Suppressor macrophage (primary cell): ENCODE data around the gene THADA.
"Not testable (repeated sequence)": the region's sequence is repeated elsewhere in the genome, so short reads cannot be mapped to it uniquely, and the experiment has no call there.

Source experiments
- DNase-seq, 4 experiments: peaks; one replicate each; pipeline ENCODE4 v3.0.0-alpha.2; 2020 to 2022

Gene THADA

DNA sequence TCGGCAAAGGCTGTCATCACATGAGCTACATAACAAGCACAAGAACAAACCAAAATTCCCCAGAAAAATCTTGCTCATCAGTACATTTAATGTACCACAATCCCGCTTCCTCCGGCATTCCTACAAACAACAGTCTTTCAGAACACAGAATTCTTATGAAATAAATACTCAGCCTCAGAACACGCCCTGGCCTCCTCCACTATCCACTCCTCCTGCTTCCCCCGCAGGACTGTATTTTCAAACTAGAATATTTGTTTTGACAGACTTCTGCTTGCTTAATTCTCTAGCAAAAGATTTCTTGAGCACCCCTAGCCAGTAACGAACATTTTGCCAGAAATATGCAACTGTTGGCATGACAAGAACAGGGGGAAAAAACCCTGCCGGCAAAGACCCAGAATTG lies 131.2 kb downstream of the THADA start:
- DNase-seq, result no peak

DNA sequence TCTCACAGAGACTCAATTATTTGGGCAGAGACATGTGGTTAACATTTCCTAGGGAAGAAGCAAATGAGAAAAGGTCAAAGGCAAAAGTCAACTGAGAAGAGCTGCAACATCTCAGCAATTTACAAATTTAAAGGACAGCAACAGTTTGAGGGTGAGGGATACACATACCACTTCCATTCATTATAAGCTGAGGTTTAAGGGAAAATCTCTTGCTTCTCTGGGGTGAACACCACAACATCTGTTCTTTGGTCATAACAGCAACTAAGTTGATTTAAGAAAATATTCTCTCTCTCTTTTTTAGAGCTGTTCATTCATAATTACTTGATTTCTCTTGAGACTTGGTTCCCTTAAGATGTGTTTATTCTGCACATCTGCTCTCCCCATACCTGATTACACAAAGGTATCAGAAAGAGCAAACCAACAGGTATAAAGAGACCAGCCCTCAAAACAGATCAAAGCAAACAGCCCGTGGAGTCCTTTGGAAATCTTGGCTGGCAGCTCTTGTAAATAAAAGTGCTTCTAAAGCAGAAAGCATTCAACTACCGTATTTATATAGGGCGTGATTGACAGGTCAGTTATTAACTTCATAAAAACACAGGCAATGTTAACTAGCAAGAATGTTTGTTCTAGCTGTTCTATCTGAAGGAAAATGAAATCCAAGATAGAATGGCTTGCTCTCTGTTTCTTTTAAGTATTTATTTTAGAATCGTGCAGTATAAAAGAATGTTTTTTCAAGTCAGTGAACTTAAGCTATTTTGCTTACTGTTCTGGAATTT lies 132.8 kb downstream of the THADA start:
- DNase-seq, result no peak

DNA sequence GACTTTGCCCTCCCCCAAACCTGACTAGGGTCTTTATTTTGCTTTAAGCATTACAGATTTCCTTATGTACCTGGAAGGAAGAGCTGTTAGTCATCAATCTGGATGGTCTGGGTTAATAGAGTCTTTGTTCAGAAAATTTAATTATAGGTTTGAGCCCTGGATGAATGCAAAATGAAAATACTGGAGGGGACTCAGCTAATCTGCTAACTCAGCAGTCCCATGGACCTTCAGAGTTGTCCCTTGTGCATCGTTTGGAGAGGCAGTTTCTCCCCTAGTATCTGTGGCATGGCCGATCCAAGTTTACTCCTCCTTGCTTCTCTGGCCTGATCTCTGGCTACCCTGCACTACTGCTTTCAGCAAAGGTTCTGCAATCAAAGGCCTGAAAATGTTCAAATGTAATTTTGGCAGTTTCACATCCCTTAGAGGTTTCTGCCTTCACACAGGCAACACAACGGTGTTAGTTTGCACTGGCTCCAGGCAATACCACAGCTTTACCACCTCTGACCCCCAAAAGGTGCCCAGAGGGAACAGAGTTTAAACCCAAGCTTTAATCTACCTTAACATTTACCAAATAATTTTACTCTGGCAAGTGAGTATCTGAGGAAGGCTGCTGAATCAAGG lies 134.3 kb downstream of the THADA start:
- DNase-seq, result peak; percentile 40 to 73 (median 54)

DNA sequence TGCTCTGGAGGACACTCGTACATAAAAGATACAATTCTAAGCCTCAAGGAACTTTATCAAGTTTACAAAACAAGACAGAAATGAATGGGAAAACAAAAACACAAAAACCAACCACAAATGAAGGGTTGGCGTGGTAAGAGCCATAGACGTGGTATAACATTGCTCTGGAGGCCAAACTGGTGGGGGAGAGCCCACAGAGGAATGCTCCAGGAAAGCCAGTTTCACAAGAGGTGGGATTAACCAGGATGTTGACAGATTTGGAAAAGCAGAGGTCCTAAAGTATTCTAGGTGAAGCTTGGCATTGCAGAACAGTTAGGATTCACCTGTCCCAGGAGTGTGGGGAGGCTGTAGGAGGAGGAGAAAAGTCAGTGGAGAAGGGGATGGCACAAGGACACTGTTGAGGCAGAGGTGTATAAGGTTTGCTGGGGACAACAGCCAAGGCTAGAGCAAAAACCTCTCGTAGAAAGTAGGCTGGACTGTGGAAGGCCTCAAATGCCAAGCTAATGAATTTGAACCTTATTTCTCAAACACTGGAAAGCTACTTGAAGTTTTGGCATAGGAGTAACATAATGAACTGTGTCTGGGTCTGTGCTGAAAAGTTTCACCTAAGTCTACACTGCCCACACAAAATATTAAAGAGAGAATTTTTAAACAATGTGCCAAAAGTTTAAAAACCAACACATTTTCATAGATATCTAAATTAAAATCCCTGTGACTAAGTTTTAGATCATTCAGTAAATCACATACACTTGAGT lies 135.1 kb downstream of the THADA start:
- no peak for DNase-seq

DNA sequence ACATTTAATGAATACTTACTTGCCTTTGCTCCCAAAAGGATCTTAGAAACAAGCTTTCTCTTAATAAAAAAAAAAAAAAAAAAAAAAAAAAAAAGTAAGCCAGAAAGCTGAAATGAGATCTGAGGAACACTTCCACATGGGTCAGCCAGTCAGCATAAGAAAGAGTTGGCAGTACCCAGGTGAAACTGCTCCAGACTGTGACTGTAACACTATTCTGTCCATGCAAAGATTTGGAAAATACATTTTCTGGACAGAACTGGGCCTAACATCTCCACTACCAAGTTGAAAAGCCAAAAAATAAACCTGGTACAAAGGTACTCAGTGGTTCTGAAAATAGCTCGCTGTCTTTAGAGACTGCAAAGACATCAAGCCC lies 135.7 kb downstream of the THADA start:
- no peak for DNase-seq

DNA sequence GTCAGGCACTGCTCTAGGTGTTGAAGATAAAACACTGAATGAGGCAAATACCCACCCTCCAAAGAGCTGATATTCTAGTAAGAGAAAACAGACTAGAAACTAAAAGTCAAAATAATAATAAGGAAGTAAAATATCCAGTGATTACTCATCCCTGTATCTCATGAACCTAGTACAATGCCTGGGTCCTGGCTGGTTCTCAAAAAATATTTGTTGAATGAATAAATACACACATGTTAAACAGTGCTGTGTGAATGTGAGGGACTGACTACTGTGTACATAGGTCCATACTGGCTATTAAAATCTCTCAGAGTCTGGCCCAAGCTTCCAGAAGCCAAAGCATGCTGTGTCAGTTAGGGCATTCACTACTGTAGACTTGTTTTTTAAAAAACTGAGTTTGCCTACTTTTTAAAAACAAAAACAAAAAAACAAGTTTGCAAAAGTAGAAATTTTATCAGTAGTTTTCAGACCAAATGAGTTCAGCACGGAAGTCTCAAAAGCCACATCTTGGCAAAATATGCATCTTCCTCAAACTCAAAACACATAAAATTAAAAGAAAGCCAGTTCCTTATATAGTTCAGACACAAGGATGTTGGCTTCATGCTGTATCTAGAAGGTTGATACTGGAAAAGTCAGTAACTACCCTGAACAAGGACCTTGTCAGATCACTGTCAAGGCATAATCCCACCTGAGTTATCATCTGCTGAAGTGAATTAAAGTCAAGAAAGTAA lies 136.2 kb downstream of the THADA start:
- peak; percentile 25 to 73 (median 57) for DNase-seq

DNA sequence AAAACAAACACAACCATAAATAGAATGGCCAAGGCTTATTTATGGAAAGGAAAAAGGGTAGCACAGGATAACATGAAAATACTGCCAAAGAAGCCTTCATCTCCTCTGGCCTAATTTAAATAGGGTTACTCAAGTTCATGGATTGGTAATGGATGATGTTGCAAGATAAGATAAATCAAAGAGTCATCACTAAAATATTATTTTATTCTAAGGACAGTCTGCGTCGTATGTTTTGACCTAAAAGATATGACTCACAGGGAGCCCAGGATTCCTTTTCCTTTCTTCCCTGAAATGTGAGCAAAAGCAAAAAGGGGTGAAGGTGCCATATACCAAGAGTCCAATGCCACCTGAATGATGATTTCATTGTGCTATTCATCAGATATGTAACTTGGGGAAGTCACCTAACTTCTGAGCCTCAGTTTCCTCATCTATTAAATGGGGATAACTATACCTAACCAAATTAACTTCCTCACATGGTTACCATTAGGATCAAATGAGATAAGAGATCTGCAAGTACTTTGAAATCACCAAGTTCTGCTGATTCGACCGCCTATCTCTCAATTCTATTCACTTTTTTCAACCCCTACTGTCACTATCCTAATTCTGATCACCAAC lies 137.7 kb downstream of the THADA start:
- peak in 1 of 4 experiments; percentile 57 for DNase-seq

DNA sequence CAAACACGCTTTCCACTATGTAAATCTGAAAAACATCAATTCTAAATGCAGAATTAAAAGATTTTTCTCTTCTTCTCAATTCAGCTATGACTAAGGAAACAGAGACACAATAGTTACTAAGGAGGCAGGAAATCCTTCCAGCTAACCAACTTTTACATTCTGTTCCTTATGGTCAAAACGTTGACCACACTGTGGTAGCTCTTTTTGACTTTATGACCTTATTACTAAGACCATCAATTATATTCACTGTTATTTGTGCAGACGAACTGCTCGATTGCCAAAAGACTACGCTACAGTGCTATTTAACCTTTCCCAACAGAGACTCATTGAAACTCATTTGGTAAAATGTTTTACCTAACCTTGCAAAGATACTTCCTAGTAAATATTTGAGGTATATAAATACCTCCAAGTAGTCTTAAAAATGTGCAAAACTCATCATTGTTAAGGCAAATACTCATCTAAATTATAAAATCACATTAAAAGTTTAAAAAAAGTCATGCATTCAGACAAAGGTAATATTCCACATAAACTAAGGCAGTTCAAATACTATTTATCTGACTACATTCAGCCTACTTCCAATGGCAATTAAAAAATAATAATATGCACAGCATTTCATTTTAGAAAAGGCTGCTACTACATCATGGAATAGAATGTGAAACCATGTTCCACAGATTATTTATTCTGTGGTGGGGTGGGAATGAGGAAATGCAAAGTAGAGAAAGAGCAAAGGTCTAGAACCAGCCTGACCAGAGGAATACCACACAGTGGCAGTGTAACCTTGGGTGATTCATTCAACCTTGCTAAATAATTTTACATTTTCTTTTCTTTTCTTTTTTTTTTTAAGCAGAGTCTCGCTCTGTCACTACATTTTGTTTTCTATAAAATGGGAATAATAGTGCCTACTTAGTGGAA lies 139.9 kb downstream of the THADA start:
- peak; percentile 42 to 76 (median 64) for DNase-seq

DNA sequence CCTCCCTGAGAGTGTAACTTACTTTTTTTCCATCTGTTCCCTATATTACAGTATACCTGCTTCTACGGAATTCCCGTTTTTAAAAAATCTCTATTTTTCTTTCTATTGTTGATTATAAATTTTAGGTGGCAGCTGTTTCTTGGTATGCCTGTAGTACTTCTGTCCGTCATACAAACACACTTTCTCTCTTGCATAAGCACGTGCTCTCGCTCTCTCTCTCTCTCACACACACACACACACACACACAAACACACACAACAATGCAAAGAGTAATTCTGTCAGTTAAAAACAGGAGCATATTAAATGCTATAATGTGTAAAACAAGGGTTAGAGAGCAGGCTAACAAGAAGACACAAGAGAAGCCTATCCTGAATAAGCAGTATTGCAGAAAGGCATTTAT lies 140.5 kb downstream of the THADA start:
- no peak for DNase-seq

DNA sequence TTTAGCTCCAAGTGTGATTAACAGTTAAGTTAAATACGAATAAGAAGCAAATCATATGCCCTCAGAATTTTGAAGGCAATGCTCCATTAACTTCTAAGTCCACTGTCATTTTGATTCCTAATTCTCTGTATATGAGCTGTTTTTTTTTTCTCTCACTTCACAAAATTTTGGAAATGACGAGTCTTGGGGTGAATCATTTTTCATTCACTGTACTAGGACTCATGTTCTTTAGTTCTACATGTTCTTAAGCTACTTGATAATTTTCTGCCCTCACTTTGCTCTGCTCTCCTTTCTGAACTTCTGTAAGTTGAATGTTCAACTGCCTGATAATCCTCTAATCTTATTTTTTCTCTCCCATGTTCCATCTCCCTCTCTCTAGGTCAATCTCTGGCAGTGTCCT lies 141.0 kb downstream of the THADA start:
- DNase-seq, result peak in 2 of 4 experiments; percentile 18 to 22

DNA sequence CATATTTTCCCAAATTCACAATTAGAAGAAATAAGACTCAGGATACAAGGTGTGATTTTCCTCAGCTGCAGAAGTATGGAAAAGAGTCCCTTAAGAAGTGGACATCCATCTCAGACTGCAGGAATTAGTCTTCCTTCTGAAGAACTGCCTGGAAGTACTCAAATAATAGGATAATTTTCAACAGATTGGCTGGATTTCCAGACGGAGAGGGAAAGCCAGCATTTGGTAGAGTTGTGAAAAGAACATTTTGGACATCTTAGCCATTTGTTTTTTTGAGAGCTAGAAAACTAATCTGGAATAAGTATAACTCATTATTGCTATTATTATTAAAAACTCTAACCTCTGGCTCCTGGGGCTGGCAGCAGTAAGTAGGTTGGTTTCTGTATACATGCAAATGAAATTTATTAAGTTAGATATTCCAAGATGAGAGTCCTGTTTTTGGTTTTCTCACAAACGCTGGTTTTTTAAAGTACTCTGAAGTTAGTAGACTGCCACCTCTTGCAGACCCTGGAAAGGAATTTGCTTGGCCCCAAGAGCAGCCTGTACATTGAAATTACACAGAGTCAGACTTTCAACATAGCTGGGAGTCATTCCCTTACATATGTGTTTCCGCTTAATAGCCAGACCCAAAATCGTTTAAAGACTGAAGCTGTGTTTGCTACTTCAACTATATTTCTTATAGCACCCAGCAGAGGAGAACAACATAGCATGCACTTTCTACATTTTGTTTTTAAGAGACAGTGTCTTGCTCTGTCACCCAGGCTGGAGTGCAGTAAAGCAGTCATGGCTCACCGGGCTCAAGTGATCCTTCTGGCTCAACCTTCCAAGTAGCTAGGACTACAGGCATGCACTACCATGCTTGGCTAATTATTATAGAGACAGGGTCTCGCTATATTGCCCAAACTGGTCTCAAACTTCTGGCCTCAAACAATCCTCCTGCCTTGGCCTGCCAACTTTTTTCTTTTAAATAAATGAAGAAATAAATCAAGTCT lies 142.4 kb downstream of the THADA start:
- no peak for DNase-seq

DNA sequence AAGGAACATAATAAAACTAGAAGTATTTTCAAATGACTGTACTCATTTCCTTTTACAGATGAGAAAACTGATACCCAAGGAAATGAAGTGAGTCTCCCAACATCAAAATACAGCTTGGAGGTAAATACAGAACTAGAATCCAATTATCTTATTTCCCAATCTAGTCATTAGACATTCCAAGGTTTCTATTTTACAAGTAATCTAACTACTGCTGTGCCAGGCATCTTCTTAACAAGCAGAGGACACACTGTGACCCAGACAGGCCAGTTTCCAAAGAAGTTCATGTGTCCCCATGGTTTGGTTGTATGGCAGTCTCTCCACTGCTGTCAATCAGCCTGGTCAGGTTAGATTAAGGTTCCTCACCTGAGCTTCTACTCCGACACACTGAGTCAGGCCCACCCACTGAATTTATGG lies 143.5 kb downstream of the THADA start:
- no peak for DNase-seq

DNA sequence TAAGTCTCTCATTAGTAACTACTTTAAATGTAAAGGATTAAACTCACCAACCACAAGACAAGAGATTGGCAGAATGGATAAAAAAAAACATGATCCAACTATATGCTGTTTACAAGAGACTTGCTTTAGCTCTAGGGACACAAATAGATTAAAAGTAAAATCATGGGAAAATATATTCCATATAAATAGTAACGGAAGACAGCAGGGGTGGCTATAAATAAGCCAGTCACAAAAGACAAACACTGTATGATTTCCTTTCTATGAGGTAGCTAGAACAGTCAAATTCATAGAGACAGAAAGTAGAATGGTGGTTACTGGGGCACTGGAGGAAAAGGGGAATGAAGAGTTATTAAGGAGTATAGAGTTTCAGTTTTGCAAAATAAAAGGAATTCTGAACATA lies 145.2 kb downstream of the THADA start:
- no peak for DNase-seq

DNA sequence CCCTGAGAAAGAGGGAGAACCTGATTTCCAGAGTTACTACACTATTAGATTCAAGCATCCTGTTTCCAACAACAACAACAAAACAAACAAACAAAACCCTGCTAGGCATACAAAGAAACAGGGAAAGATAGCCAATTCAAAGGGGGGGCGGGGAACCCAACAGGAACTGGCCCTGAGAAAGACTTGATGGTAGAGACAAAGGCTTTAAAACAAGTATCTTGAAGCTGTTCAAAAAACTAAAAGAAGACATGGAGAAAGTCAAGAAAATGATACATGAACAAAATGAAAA lies 147.1 kb downstream of the THADA start:
- peak in 2 of 4 experiments; percentile 31 to 51 for DNase-seq

DNA sequence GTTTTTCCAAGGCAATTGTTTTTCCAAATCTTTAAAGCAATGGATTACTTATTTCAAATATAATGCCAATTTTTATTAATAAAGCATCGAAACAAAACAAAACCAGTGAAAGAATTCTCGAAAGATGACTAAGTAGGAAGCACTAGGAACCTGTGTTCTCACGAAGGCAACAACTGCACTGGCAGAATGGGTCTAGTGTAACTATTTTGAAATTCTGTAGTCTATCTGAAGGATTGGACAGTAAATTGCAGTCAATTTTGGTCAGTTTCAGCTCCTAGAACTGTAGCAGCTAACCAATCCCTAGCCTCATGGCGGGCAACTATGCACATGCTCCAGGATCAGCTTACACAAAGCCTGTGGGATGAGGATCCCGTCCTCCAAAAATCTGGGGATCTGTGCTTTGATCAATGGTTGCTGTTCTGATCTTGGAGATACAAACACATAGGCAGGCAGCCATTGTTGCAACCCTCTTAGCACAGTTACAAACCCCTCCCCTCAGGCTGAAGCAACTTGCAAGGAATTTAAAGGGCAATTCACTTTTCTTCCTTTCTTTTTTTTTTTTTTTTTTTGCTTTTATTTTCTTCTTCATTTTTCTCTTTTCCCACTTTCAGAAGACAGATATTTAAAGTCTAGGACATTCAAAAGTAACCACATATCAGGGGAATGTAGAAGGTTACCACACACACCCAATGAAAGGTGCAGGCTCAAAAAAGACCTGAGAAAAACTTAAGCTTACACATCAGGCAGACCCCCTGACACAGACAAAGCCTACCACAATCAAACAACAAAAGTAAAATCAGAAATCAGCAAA lies 147.6 kb downstream of the THADA start:
- no peak for DNase-seq

DNA sequence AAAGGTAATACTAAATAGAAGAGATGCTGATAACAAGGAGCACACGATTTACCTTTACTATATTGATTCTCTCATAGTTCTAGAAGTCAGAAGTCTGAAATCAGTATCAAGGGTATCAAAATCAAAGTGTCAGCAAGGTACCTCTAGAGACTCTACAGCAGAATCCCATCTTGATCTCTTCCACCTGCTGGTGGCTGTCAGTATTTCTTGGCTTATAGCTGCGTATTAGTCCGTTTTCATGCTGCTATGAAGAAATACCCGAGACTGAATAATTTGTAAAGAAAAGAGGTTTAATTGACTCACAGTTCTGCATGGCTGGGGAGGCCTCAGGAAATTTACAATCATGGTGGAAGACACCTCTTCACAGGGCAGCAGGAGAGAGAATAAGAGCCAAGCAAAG lies 149.1 kb downstream of the THADA start:
- not testable (repeated sequence) for DNase-seq

DNA sequence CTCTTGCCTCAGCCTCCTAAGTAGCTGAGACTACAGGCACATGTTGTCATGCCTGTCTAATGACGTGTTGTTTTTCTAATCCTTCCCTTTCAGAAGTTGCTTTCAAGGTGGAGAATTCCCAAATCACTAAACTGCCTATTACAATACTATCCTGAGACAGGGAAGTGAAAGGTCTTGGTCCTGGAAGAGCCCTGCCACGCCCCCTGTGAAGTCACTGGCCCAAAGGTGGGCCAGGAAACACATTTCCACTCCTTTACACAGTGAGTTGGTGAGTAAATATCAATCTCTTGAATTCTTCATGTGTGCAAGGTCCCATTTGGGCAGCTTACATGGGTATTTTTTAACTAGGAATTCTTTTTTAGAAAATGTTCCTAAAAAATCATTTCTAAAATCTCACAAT lies 150.1 kb downstream of the THADA start:
- DNase-seq, result no peak

DNA sequence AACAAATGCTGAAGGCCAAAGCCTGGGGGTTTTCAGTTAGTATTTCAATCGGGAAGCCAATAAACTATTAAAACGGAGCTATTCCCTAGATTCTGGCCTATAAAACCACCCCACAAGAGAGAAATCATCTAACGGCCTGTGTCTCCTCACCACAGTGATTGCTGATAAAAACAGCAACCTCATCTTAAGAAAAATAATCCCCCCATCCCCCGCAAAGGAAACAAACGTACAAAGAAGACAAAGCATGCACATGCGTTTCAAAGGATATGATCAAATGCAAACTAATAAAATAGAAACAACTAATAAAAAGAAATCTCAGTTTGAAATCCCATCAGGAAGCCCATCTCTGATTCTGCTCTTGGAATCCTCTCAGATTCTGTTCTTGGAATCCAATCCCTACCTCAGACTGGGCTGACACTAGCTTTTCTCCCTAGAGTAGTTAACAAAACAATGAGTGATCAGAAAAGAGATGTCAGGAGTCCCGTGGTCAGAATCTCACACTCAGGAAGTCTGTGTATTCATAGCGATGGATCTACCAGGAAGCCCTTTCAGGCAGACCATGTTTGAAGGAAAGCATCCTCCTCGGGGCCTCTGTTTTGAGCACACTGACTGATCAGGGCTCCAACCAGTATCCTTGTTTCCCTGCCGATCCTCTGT lies 150.7 kb downstream of the THADA start:
- peak in 1 of 4 experiments; percentile 20 for DNase-seq

DNA sequence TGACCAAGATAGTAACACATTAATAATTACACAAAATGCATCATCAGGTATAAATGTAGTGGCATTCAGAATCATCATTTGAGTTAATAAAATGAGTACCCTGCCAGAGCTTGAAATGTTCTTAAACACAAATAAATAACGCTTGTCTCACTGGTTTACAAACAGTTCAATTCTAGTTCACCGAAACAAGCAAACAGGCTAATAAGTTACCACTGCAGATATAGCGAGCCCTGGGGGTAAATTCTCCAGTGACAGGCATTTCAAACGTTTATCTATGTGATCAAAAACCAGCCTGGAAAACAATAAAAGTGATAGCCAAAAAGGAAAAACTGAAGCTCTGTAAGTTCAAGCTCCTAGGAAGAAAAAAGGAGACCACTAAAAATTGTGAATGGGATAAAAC lies 152.6 kb downstream of the THADA start:
- no peak for DNase-seq
